ENCODE results near the gene KCNQ1.

DNA sequence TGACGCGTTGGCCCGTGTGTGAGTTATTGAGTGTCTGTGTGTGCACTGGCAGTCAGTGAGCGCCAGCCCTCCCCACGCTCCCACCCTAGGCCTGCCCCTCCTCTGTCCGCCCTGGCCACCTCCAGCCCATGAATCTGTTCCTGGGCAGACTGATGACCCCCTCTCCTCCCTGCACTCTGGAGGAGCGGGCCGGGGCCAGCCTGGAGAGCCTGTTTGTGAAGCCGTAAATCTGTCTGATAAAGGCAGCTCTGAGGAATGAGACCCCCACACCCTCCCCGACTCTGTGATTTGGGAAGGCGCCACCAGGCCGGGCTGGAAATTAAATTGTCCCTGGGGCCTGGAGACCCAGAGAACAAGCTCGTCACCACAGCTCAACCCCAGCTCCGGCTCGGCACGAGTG is 35.7 kb upstream of the KCNQ1 start:
- TF ChIP-seq CTCF (IDR thresholded peaks at IDR 0.05) = no peak
- no peak for TF ChIP-seq EP300 (IDR thresholded peaks at IDR 0.05)

Measured in gastroesophageal sphincter (tissue), 3 donors.